Mesendoderm (in vitro differentiated cells): ENCODE data around the gene C12orf43.

Experiments
- DNase-seq: peaks from one replicate; pipeline ENCODE4 v3.0.0; 2013
- H2AK5ac ChIP-seq: 2 replicates; pipeline ENCODE4 v1.6.1; 2013; ENCODE audit warnings: low read length, inconsistent platforms
- H2BK120ac ChIP-seq: 2 replicates; pipeline ENCODE4 v1.6.1; 2013; ENCODE audit warnings: low read depth, mild to moderate bottlenecking, low read length, moderate library complexity, mixed read lengths
- H2BK15ac ChIP-seq: replicated peaks from 2 replicates; pipeline ENCODE4 v1.6.1; 2013; ENCODE audit warnings: low read depth, mild to moderate bottlenecking, moderate library complexity
- H2BK5ac ChIP-seq: 2 replicates; pipeline ENCODE4 v1.6.1; 2013; ENCODE audit warnings: low read length, inconsistent platforms
- H3K18ac ChIP-seq: 2 replicates; pipeline ENCODE4 v1.6.1; 2013; ENCODE audit warnings: mild to moderate bottlenecking, low read length, mixed read lengths
- H3K23ac ChIP-seq: one replicate; pipeline ENCODE4 v1.6.1; 2013; ENCODE audit warnings: low read length
- H3K27ac ChIP-seq: 2 replicates; pipeline ENCODE4 v1.5.1; 2013; ENCODE audit warnings: low read depth, mild to moderate bottlenecking, inconsistent platforms, low read length, moderate library complexity
- H3K27me3 ChIP-seq: 2 replicates; pipeline ENCODE4 v1.6.1; 2013; ENCODE audit warnings: low read length, control low read depth, mild to moderate bottlenecking, inconsistent platforms; ENCODE audit not compliant: insufficient read depth, poor library complexity
- H3K36me3 ChIP-seq: 2 replicates; pipeline ENCODE4 v1.6.1; 2013; ENCODE audit warnings: low read length, inconsistent platforms; ENCODE audit not compliant: control insufficient read depth, insufficient read depth
- H3K4ac ChIP-seq: one replicate; pipeline ENCODE4 v1.6.1; 2013; ENCODE audit warnings: low read depth, mild to moderate bottlenecking, low read length, moderate library complexity
- H3K4me1 ChIP-seq: 2 replicates; pipeline ENCODE4 v1.6.1; 2013; ENCODE audit warnings: low read depth, low read length, inconsistent platforms; ENCODE audit not compliant: control insufficient read depth
- H3K4me2 ChIP-seq: 2 replicates; pipeline ENCODE4 v1.6.1; 2013; ENCODE audit warnings: low read length
- H3K4me3 ChIP-seq: 2 replicates; pipeline ENCODE4 v1.5.1; 2013; ENCODE audit warnings: mild to moderate bottlenecking, low read length
- H3K56ac ChIP-seq: one replicate; pipeline ENCODE4 v1.6.1; 2013; ENCODE audit warnings: low read length
- H3K79me1 ChIP-seq: 2 replicates; pipeline ENCODE4 v1.6.1; 2013; ENCODE audit warnings: low read length, inconsistent platforms
- H3K79me2 ChIP-seq: 2 replicates; pipeline ENCODE4 v1.6.1; 2013; ENCODE audit warnings: mild to moderate bottlenecking, low read length; ENCODE audit not compliant: control insufficient read depth, insufficient read depth
- H3K9ac ChIP-seq: 2 replicates; pipeline ENCODE4 v1.6.1; 2013; ENCODE audit warnings: low read length, inconsistent platforms
- H4K5ac ChIP-seq: one replicate; pipeline ENCODE4 v1.6.1; 2013; ENCODE audit warnings: low read length
- H4K8ac ChIP-seq: one replicate; pipeline ENCODE4 v1.6.1; 2013; ENCODE audit warnings: low read depth, mild to moderate bottlenecking, control low read depth, low read length, moderate library complexity
- WGBS: extraction: QIAGEN DNeasy Blood & Tissue Kit; methylation state at CpG from one replicate; pipeline ENCODE4 v1.1.7; 2013; ENCODE audit warnings: low lambda C conversion rate, missing lambda C conversion rate; ENCODE audit not compliant: insufficient coverage; ENCODE audit errors: extremely low coverage; 5-methylcytosine and 5-hydroxymethylcytosine counted together

The C12orf43 gene

GRCh38 chr12:121061831-121062230 lies 45.5 kb upstream of the C12orf43 start:
- no peaks in the 10 kb centered on the region for H3K4me1 ChIP-seq

GRCh38 chr12:121060149-121061001 lies 44.1 kb upstream of the C12orf43 start:
- Histone ChIP-seq H3K27ac (no peak overlapping the region), H2BK15ac (no peak overlapping the region)
- no CpG with 5 or more reads among the region's 16 CpGs for WGBS

More at GRCh38 chr12:121061831-121062230, 45.5 kb upstream of the C12orf43 start:
- H3K18ac ChIP-seq: no peak overlapping the region
- WGBS: no CpG with 5 or more reads among the region's 2 CpGs
- no peaks in the 10 kb centered on the region for H3K36me3 ChIP-seq
- H3K27me3 ChIP-seq: no peaks in the 10 kb centered on the region
- H3K79me1 ChIP-seq: no peaks in the 10 kb centered on the region
- no peak overlapping the region for H3K4ac ChIP-seq
- no peak overlapping the region for H4K5ac ChIP-seq
- no peak overlapping the region for H3K27ac ChIP-seq
- no peak for DNase-seq
- no peak overlapping the region for H2AK5ac ChIP-seq
- no peak overlapping the region for H3K4me2 ChIP-seq
- H3K4me3 ChIP-seq: no peak overlapping the region
- no peak overlapping the region for H4K8ac ChIP-seq
- H3K23ac ChIP-seq: no peak overlapping the region
- no peak overlapping the region for H2BK5ac ChIP-seq
- no peak overlapping the region for H2BK120ac ChIP-seq
- no peaks in the 10 kb centered on the region for H3K79me2 ChIP-seq
- H2BK15ac ChIP-seq: no peak overlapping the region
- H3K56ac ChIP-seq: no peak overlapping the region
- H3K9ac ChIP-seq: no peak overlapping the region

GRCh38 chr12:121059031-121059898 lies 43.0 kb upstream of the C12orf43 start:
- H2BK120ac ChIP-seq: no peak overlapping the region
- H4K5ac ChIP-seq: no peak overlapping the region
- H3K4me1 ChIP-seq: no peaks in the 10 kb centered on the region
- H3K4me2 ChIP-seq: no peak overlapping the region
- H3K27me3 ChIP-seq: no peaks in the 10 kb centered on the region
- H3K79me2 ChIP-seq: no peaks in the 10 kb centered on the region
- H3K18ac ChIP-seq: no peak overlapping the region
- no peak overlapping the region for H3K4me3 ChIP-seq
- no peak overlapping the region for H3K9ac ChIP-seq
- H2BK15ac ChIP-seq: no peak overlapping the region
- no peak overlapping the region for H4K8ac ChIP-seq
- no CpG with 5 or more reads among the region's 10 CpGs for WGBS
- no peak overlapping the region for H2AK5ac ChIP-seq
- H3K56ac ChIP-seq: no peak overlapping the region
- H3K27ac ChIP-seq: no peak overlapping the region
- no peak overlapping the region for H2BK5ac ChIP-seq
- no peaks in the 10 kb centered on the region for H3K36me3 ChIP-seq
- H3K79me1 ChIP-seq: no peaks in the 10 kb centered on the region
- H3K4ac ChIP-seq: no peak overlapping the region
- H3K23ac ChIP-seq: no peak overlapping the region
- no peak for DNase-seq

More at GRCh38 chr12:121060149-121061001, 44.1 kb upstream of the C12orf43 start:
- peak overlapping the region; percentile 58 for H3K9ac ChIP-seq
- no peak overlapping the region for H2BK120ac ChIP-seq
- H3K4ac ChIP-seq: no peak overlapping the region
- H3K36me3 ChIP-seq: no peaks in the 10 kb centered on the region
- no peaks in the 10 kb centered on the region for H3K79me2 ChIP-seq
- no peaks in the 10 kb centered on the region for H3K79me1 ChIP-seq
- no peak overlapping the region for H3K23ac ChIP-seq
- no peaks in the 10 kb centered on the region for H3K4me1 ChIP-seq
- no peak overlapping the region for H2AK5ac ChIP-seq
- no peaks in the 10 kb centered on the region for H3K27me3 ChIP-seq
- H4K5ac ChIP-seq: no peak overlapping the region
- H3K4me3 ChIP-seq: no peak overlapping the region
- H2BK5ac ChIP-seq: no peak overlapping the region
- no peak overlapping the region for H3K18ac ChIP-seq
- peak overlapping the region; percentile 78 for H3K56ac ChIP-seq
- DNase-seq: peak; percentile 81
- peak overlapping the region; percentile 20 for H3K4me2 ChIP-seq
- no peak overlapping the region for H4K8ac ChIP-seq

- no peak overlapping the region for H3K23ac ChIP-seq
- H4K8ac ChIP-seq: no peak overlapping the region
- H3K27ac ChIP-seq: no peak overlapping the region
- H3K79me1 ChIP-seq: no peaks in the 10 kb centered on the region
- H3K79me2 ChIP-seq: no peaks in the 10 kb centered on the region
- no peak overlapping the region for H2BK5ac ChIP-seq
- no peak overlapping the region for H3K4ac ChIP-seq
- H2BK15ac ChIP-seq: no peak overlapping the region
- no peak overlapping the region for H2AK5ac ChIP-seq
- H3K27me3 ChIP-seq: no peaks in the 10 kb centered on the region
- H3K9ac ChIP-seq: no peak overlapping the region
- H4K5ac ChIP-seq: no peak overlapping the region
- no peak for DNase-seq
- no peaks in the 10 kb centered on the region for H3K36me3 ChIP-seq
- H3K18ac ChIP-seq: no peak overlapping the region
- WGBS: no CpG with 5 or more reads among the region's 9 CpGs
- no peaks in the 10 kb centered on the region for H3K4me1 ChIP-seq
- H2BK120ac ChIP-seq: no peak overlapping the region
- H3K4me2 ChIP-seq: no peak overlapping the region
- no peak overlapping the region for H3K4me3 ChIP-seq
- no peak overlapping the region for H3K56ac ChIP-seq
These were observed 41.5 kb upstream of the C12orf43 start for GRCh38 chr12:121057794-121058193.

GRCh38 chr12:121053706-121054105 lies 37.4 kb upstream of the C12orf43 start:
- DNase-seq: no peak
- Histone ChIP-seq H3K23ac (no peak overlapping the region), H4K8ac (no peak overlapping the region), H3K27me3 (no peaks in the 10 kb centered on the region), H2BK120ac (no peak overlapping the region), H3K4me3 (no peak overlapping the region), H3K36me3 (no peaks in the 10 kb centered on the region), H3K4me1 (no peaks in the 10 kb centered on the region), H3K4ac (no peak overlapping the region), H2AK5ac (no peak overlapping the region), H3K9ac (no peak overlapping the region), H2BK15ac (no peak overlapping the region), H3K56ac (no peak overlapping the region), H3K4me2 (no peak overlapping the region), H3K27ac (no peak overlapping the region), H3K18ac (no peak overlapping the region), H3K79me2 (no peaks in the 10 kb centered on the region), H2BK5ac (no peak overlapping the region), H4K5ac (no peak overlapping the region), H3K79me1 (no peaks in the 10 kb centered on the region)
- WGBS: no CpG with 5 or more reads among the region's 11 CpGs
